Midbrain (tissue), 1 donor: ENCODE results near the gene ECD.

Experiments
- DNase-seq: peaks from one replicate; lab custom pipeline; 2025; lab: John Stamatoyannopoulos, UW

The ECD gene

DNA sequence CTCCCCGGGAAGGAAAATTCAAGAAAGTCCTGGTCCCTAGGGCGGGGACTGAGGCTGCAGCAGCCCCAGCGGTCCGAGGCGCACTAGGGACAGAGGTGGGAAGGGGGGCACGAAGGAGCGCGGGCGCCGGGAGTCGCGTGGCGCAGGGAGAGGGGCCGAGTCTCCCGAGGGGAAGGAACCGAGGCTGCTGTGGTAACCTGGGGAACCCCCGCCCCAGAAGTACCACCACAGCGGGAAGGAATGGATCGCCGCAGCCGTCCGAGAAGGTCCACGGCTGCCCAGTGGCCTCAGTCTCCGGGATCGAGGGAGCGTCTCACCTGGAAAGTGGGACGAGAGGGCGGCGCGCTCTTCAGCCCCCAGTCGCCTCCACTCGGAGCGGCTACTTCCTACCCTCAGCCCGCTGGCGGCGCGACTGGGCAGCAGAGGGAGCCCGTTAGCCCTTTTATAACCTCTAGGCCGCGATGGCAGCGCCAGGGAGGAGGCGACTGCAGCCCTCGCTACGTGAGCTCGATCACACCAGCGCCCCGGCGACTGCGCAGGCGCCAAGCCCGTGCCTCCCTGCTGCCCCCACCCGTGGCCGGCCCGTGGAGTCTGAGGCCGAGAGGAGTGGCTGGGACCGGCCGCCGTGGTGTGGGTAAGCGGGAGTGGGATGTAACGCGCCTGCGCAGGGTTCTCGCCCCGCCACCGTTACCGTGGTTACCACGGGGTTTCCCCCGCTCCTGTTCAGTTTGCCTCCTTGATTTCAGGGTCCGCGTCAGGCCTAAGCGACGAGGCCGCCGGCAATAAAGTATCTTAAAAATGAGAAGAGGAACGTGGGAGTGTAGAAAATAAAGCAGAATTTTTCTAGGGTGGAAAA, 71.1 kb downstream of the ECD start, which contains the start of gene P4HA1:
P4HA1 (minus strand) TSS at position 418 of the 856 bp plus-strand sequence. CDS start 21,983 bp downstream, outside the sequence.
- DNase-seq: peak; percentile 99

DNA sequence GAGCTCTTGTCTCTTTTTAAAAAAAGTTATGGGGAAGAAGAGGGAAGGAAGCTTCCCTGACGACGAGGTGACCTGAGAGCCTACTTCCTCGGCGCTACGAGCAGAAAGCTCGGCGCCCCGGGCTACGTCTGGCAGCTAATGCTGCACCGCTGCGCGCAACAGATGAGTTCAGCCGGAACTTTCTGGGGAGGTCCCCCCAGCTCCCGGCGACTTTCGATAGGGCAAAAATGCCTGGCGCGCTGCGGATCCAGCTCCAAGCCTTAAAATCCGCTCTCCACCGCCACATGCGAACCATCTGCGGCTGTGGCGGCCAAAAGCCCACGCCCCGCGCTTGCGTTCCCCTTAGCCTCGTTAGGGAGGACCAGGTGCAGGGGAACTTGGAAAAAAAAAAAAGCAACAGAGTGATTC, 71.8 kb downstream of the ECD start:
- DNase-seq: peak; percentile 64

DNA sequence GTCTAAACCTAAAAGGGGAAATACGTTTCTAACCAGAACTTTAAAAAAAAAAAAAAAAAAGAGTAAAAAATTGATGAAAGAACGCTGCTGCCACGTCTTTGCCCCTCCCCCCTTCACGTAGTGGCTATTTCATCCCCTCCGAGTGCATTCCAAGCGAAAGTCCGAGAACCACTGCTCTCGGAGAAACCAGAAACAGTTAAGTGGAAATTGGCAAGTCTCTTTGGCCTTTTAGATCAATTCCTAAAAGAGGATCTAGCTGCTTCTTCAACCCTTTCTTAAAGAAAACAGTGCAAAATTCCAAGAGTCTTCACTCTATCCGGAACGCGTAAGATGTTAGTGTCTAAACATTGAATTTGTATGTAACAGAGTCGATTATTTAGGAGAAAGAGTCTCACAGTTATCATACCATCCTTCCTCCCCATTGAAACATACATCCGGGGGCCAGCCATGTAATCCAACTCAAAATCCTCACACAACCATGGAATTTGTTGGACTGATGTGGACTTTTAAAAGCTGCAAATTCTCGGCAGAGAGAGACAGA, 72.3 kb downstream of the ECD start:
- peak; percentile 64 for DNase-seq

DNA sequence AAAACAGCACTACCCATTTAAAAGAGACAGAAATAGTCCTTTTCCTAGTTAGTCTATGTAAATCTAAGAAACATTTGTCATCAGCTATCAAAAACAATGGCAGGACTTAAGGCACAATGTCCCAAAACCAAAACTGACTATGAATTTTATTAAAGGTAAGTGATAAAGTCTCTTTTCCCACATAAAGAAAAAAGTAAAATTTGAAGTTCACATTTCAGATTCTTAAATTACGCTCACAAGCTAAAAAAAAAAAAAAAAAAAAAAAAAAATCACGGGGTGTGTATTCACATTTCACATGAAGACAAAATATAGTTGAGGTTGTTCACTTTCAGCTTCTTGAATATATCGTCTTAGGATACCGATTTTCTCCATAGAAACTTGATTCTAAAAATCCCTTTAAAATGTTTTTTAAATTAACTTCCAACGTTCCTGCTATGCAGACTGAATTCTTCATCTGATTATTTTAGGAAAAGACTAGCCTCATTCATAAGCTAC, 72.8 kb downstream of the ECD start:
- no peak for DNase-seq

DNA sequence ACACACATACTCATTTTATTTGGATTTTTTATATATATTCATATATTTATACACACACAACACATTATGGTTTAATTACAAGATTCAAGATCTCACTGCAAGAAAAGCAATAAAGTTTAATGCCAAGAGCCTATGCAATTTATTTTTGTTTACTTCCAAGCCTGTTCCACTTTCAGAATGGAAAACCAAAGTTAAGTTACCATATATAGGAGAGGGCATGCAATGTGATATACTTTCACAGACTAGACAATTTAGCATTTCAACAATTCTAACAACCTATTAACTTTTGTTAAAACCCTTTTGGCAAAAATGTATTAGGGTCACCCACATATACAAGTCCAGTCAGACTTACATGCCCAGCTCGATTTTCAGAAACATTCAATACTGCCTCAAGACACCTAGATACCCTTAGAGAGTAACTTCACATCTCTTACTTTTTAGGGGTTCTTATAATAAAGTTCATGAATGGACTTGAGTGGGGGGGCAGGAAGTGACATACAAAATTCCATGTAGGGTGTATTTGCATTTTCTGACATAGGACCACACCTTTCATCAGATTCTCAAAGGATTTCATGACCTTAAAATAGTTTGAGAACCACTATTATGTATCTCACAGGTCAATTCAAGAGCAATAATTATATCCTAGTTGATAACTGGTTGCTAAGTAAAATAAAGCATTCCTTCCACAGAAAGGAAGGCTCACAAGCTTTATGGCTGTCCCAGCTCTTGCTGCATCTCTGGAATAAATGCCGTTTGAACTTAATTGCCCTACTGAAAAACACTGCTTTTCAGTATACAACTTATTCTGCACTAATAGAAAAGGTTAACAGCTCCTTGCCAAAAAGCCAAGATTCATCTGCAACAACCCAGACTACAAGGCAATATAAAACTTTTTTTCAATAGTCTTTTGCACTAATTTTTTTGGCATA, 73.6 kb downstream of the ECD start:
- no peak for DNase-seq

DNA sequence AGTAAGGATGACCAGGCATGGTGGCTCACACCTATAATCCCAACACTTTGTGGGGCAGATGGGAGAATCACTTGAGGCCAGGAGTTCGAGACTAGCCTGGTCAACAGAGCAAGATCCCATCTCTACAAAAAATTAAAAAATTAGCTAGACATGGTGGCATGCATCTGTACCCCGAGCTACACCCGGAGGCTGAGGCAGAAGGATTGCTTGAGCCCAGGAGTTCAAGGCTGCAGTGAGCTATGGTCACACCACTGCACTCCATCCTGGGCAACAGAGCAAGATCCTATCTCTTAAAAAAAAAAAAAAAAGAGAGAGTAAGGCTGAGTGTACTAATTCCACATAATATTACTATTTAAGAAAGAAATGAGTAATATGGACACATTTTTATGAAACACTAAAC, 75.0 kb downstream of the ECD start:
- no peak for DNase-seq

DNA sequence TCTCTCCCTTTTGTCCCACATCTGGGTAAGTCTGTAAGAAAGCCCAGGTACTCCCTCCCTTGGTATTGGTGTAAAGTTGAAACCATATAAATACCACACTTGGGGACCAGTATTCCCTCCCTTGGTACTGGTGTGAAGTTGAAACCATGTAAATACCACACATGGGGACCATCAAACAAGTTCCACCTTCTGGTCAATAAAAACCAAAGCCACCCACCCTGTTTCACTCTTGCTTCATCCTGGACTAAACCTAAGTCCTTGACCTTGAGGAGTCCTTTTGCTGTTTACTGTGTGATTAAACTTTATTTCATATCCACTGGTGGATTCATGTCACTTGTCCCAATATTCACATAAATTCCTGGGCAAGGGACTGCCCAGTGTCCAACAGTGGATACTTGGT, 79.5 kb downstream of the ECD start:
- DNase-seq: no peak

DNA sequence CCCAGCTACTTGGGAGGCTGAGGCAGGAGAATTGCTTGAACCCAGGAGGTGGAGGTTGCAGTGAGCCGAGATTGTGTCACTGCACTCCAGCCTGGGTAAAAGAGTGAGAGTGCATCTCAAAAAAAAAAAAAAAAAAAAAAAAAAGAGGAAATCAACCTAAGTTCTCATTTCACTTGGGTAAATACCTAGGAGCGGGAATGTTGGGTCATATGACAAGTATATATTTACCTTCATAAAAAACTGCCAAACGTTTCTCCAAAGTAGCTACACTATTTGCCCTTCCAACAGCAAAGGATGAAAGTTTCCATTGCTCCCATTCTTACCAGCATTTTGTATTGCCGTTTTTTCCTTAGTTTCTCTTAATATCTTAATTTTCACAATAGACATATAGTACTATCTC, 81.0 kb downstream of the ECD start:
- no peak for DNase-seq

DNA sequence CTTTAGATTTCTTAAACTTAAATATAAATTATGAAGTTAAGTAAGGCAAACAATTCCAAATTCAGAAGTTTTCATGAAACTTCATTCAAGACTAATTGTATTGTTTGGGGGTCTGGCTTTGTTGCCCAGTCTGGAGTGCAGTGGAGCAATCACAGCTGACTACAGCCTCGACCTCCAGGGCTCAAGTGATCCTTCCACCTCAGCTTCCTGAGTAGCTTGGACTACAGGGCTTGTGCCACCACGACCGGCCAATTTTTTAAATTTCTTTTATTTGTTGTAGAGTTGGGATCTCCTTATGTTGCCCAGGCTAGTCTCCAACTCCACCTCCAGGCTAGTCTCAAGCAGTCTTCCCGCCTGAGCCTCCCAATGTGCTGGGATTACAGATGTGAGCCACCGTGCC, 83.6 kb downstream of the ECD start:
- no peak for DNase-seq
